Stomach (tissue), 9 donors: ENCODE measurements around the gene POLD2. TPM values are rescaled to one million over a fixed set of nuclear protein-coding genes. Genes with fewer than 3 reads are reported as not detected.

ENCODE experiments used
- DNase-seq, 2 donors: peaks; one replicate each; pipeline versions ENCODE4 v3.0.0 to v3.0.0-alpha.2; 2013 to 2019
- H3K27ac ChIP-seq, 5 donors: fragments of 200-600 bp in 4 of 5; sonication (generic) in 4 of 5; one replicate each; pipeline ENCODE4 v1.5.1; 2013 to 2019; ENCODE audit warnings: mild to moderate bottlenecking in 1 of 5, moderate library complexity in 1 of 5
- H3K27me3 ChIP-seq, 3 donors: fragments of 200-600 bp; sonication (generic); one replicate each; pipeline ENCODE4 v1.5.1; 2017 to 2019; ENCODE audit warnings: mixed run types in 1 of 3
- H3K36me3 ChIP-seq, 4 donors: fragments of 200-600 bp; sonication (generic); 1 replicate in 3 of 4; 2 replicates in 1 of 4; pipeline ENCODE4 v1.5.1; 2016 to 2019
- H3K4me1 ChIP-seq, 4 donors: fragments of 200-600 bp; sonication (generic); one replicate each; pipeline ENCODE4 v1.5.1; 2016 to 2019
- H3K4me3 ChIP-seq, 4 donors: fragments of 200-600 bp; sonication (generic) in 3 of 4; one replicate each; pipeline ENCODE4 v1.5.1; 2016 to 2019; ENCODE audit warnings: mild to moderate bottlenecking in 1 of 4
- H3K9me3 ChIP-seq, 4 donors: fragments of 200-600 bp; sonication (generic); one replicate each; pipeline ENCODE4 v1.5.1; 2016 to 2019
- CTCF ChIP-seq, 7 experiments: fragments of 450-650 bp in 4 of 7; fragments of 200-600 bp in 3 of 7; sonication (generic) in 3 of 7; IDR thresholded peaks; one replicate each; pipeline ENCODE4 v1.5.1; 2016 to 2019; ENCODE audit warnings: antibody characterized with exemption in 7 of 7, control low read depth in 2 of 7, mild to moderate bottlenecking in 1 of 7
- EP300 ChIP-seq: sonication (generic); formaldehyde crosslinking; IDR thresholded peaks from one replicate; pipeline ENCODE4 v1.6.1; 2017; ENCODE audit warnings: antibody characterized with exemption
- POLR2A ChIP-seq, 4 donors: fragments of 450-650 bp; IDR thresholded peaks; one replicate each; pipeline ENCODE4 v1.6.1; 2016; ENCODE audit warnings: antibody characterized with exemption in 4 of 4, control low read depth in 2 of 4, mild to moderate bottlenecking in 1 of 4, moderate library complexity in 1 of 4
- POLR2AphosphoS5 ChIP-seq, 3 donors: sonication (generic); formaldehyde crosslinking; IDR thresholded peaks; one replicate each; pipeline ENCODE4 v1.6.1; 2016; ENCODE audit warnings: antibody characterized with exemption in 3 of 3
- WGBS, 5 donors: extraction: QIAGEN DNeasy Blood & Tissue Kit in 3 of 5; methylation state at CpG; one replicate each; pipeline versions ENCODE4 v1.1.5 to v1.1.7; 2013 to 2018; 5-methylcytosine and 5-hydroxymethylcytosine counted together
- intact Hi-C: fragments of 100-400 bp; cut with DNase I; formaldehyde crosslinking; loops from one replicate; pipeline ENCODE4 v1.15.1; 2023; ENCODE audit warnings: low total_unique reads
- polyA plus RNA-seq, 3 donors: library from polyadenylated mRNA; stranded (reverse); fragments of 200-250 nt; gene quantifications; one replicate each; pipeline ENCODE4 v1.2.3, GENCODE V29; 2013
- total RNA-seq, 5 donors: library from RNA; depleted of rRNA; stranded (reverse); fragments of >200 nt; gene quantifications; one replicate each; pipeline versions ENCODE4 v1.1.0 to v1.2.3, GENCODE V29; 2014 to 2016
- donor health status: healthy with polysubstance abuse.
- donor health status: Bipolar disorder and iron deficiency.
- donor health status: healthy.

POLD2 gene
- total and polyA plus RNA-seq, 8 donors, result 19.8 to 91.2 (median 62.3) TPM

DNA sequence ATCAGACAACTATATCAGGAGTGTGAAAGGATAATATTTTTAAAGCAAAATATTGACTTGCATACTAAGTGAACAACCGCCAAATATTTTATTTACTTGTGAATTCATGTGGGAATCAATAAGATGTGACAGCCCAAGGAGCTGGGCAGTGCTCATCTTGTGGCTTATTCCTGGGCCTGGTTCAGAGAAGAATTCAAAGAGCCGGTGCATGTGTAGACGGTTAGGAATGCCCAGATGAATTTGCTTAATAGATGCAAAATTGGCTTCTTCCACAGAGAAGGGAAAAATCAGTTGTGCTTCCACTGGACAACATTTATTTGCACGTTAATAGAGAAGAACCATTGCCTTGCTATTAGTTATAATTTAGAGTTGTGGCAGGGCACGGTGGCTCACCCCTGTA lies 13.4 kb upstream of the POLD2 start:
- no peak overlapping the region for H3K27ac ChIP-seq
- no peak overlapping the region for H3K4me3 ChIP-seq
- no peak for TF ChIP-seq EP300
- TF ChIP-seq POLR2AphosphoS5 (IDR thresholded peaks at IDR 0.05), result no peak
- TF ChIP-seq CTCF (IDR thresholded peaks at IDR 0.05), result no peak
- no peak for TF ChIP-seq POLR2A (IDR thresholded peaks at IDR 0.05)
- H3K27me3 ChIP-seq, result no peaks in the 10 kb centered on the region
- intact Hi-C loops, result no loop called here
- H3K4me1 ChIP-seq, result no peaks in the 10 kb centered on the region
- 81 to 91% (median 83%) methylated on average over 5 of the region's 5 CpGs for WGBS, 5 donors
- no peaks in the 10 kb centered on the region for H3K9me3 ChIP-seq
- DNase-seq, result no peak
- H3K36me3 ChIP-seq, result no peaks in the 10 kb centered on the region

DNA sequence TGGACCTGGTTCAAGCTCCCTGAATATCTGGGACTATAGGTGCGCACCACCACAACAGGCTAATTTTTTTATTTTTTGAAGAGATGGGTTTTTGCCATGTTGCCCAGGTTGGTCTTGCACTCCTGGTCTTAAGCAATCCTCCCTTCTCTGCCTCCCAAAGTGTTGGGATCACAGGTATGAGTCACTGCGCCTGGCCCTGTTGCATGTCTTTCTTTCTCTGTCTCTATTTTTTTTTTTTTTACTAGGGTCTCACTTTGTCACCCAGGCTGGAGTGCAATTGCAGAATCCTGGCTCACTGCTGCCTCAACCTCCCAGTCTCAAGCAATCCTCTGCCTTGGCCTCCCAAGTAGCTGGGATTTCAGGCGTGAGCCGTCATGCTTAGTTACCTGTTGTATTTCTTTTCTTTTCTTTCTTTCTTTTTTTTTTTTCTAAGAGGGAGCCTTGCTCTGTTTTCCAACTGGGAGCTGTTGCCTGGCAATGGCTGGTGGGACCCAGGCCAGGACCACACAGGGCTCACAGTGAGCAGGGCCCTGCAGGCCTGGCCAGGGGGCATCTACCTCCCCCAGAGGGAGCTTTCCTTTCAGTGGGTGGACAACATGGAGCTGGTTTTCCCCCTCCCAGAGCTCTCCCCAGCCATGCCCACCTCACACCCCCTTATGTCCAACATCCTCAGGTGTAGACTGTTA lies 11.7 kb upstream of the POLD2 start:
- Histone ChIP-seq H3K36me3 (no peaks in the 10 kb centered on the region), H3K9me3 (no peaks in the 10 kb centered on the region), H3K27ac (no peak overlapping the region), H3K4me3 (no peak overlapping the region), H3K27me3 (no peaks in the 10 kb centered on the region), H3K4me1 (no peaks in the 10 kb centered on the region)
- DNase-seq, result peak in 1 of 2 donors; percentile 54
- no peak for TF ChIP-seq POLR2A (IDR thresholded peaks at IDR 0.05)
- TF ChIP-seq POLR2AphosphoS5 (IDR thresholded peaks at IDR 0.05), result no peak
- TF ChIP-seq EP300, result no peak
- no peak for TF ChIP-seq CTCF (IDR thresholded peaks at IDR 0.05)
- WGBS, 5 donors, result 85 to 96% (median 93%) methylated on average over 4 of the region's 4 CpGs
- intact Hi-C loops, result no loop called here

- Histone ChIP-seq H3K4me3 (no peak overlapping the region), H3K4me1 (no peaks in the 10 kb centered on the region), H3K27me3 (no peaks in the 10 kb centered on the region), H3K9me3 (no peaks in the 10 kb centered on the region), H3K27ac (no peak overlapping the region), H3K36me3 (no peaks in the 10 kb centered on the region)
- intact Hi-C loops, result no loop called here
- WGBS, 5 donors, result 72 to 84% (median 81%) methylated on average over 3 of the region's 3 CpGs
- no peak for TF ChIP-seq CTCF (IDR thresholded peaks at IDR 0.05)
- no peak for TF ChIP-seq POLR2A (IDR thresholded peaks at IDR 0.05)
- no peak for TF ChIP-seq POLR2AphosphoS5 (IDR thresholded peaks at IDR 0.05)
- no peak for DNase-seq
Measured at GRCh38 chr7:44133295-44133694, 9.9 kb upstream of the POLD2 start.

- Histone ChIP-seq H3K4me3 (no peak overlapping the region), H3K4me1 (no peaks in the 10 kb centered on the region), H3K27me3 (no peaks in the 10 kb centered on the region), H3K9me3 (no peaks in the 10 kb centered on the region), H3K36me3 (no peaks in the 10 kb centered on the region), H3K27ac (no peak overlapping the region)
- TF ChIP-seq POLR2AphosphoS5 (IDR thresholded peaks at IDR 0.05) (no peak), POLR2A (IDR thresholded peaks at IDR 0.05) (no peak), EP300 (no peak), CTCF (IDR thresholded peaks at IDR 0.05) (no peak)
- intact Hi-C loops, result no loop called here
- 71 to 100% (median 81%) methylated on average over 2 of the region's 2 CpGs for WGBS, 5 donors
- DNase-seq, result no peak
Measured at GRCh38 chr7:44132039-44132438, 8.7 kb upstream of the POLD2 start.
